Skin epidermis (tissue), 12 donors: Measurements from ENCODE around the gene KLK15.

Source experiments
- H3K27ac ChIP-seq, 21 experiments: fragments of 200-600 bp; sonication (generic) in 11 of 21; one replicate each; pipeline ENCODE4 v1.5.0; 2020; ENCODE audit warnings: mild to moderate bottlenecking in 3 of 21, inconsistent platforms in 2 of 21, moderate library complexity in 2 of 21
- H3K4me3 ChIP-seq, 7 experiments: fragments of 200-600 bp; sonication (generic) in 2 of 7; one replicate each; pipeline ENCODE4 v1.5.0; 2020; ENCODE audit warnings: inconsistent platforms in 2 of 7, mild to moderate bottlenecking in 2 of 7, moderate library complexity in 1 of 7

The KLK15 gene

GRCh38 chr19:50799547-50799851 is 33.9 kb downstream of the KLK15 start:
- H3K4me3 ChIP-seq, result no peak overlapping the region
- H3K27ac ChIP-seq, result no peak overlapping the region

DNA sequence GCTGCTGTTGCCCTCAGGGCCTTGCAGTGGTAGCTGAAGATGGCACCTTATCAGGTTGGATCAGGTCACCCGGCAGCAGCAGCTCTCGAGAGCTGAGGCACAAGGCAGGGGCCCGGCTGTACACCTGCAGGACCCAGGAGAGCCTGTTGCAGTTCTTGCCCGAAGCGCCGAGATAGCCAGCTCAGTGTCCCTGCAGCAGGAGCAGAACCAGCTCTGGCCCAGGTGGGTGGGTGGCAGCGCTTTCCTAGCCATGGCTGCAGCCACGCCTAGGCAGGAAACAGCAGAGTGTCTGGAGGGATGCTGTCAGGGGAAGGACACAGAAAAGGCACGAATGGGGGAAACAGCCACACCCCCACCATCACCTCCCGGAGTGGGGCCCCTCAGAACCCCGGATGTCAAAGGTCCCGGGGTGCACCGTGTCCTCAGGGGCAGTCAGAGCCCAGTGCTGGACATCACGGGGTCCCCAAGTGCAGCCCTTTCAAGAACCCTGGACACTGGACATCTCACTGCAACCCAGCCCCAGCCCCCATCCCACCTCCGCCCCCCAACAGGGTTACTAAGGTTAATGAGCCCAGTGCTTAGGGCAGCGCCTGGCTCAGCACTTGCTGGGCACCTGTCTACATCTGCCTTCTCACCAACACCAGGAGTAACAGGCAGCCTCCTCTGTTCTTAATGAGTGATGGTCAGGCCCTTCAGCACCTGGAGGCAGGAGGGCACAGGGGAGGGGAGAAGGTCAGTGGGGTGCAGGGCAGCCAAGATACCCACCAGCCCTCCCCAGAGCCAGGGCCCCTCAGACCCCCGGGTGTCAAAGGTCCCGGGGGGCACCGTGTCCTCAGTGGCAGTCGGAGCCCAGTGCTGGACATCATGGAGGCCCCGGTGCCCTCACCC is 34.5 kb downstream of the KLK15 start:
- Histone ChIP-seq H3K27ac (no peak overlapping the region), H3K4me3 (no peak overlapping the region)

DNA sequence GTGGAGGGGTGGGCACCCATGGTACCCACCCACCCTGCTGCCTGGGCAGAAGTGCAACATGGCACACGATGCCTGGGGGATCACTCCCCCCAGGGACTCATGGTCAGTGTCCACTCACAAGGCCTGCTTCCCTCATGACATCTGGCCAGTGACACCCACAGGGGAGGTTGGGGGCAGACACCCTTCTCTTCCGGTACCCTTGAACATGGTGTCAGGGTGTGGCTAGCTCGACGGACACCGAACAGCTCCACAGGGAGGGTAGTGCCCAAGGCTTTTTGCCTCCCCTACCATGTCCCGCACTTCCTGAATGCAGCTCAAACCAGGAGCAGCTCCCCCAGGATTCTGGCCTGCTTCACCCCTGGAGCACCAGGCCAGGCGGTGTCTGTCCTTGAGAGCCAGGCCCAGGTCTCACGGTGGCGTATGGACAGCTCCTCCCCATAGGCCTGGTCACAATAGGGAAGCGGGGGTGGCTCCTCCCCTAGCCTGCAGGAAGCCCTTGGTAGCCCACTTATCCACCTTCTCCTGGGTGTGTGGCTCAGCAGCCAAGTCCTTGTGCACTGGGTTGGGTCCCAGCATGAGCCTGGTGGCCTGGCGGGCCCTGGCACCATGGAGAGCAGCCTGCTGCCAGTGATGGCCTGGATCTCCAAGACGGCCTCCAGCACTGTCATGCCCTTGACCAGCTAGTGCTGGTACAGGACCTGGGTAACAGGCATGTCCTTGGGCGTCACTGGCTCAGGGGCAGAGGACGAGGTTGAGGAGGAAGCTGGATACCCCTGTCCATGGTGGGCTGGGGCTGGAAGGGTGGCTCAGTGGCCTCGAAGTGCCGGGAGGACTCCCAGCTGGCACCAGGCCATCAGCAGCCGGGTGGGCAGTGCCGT is 35.4 kb downstream of the KLK15 start:
- no peak overlapping the region for H3K4me3 ChIP-seq
- H3K27ac ChIP-seq, result no peak overlapping the region

DNA sequence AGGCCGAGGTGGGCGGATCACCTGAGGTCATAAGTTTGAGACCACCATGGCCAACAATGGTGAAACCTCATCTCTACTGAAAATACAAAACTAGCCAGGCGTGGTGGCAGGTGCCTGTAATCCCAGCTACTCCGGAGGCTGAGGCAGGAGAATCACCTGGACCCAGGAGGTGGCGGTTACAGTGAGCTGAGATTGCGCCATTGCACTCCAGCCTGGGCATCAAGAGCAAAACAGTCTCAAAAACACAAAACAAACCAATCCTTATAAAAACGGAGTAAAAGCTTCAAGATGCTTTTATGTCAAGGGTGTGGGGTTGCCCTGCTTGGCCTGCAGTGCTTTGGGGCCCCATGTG is 36.0 kb downstream of the KLK15 start:
- H3K27ac ChIP-seq, result no peak overlapping the region
- H3K4me3 ChIP-seq, result no peak overlapping the region

DNA sequence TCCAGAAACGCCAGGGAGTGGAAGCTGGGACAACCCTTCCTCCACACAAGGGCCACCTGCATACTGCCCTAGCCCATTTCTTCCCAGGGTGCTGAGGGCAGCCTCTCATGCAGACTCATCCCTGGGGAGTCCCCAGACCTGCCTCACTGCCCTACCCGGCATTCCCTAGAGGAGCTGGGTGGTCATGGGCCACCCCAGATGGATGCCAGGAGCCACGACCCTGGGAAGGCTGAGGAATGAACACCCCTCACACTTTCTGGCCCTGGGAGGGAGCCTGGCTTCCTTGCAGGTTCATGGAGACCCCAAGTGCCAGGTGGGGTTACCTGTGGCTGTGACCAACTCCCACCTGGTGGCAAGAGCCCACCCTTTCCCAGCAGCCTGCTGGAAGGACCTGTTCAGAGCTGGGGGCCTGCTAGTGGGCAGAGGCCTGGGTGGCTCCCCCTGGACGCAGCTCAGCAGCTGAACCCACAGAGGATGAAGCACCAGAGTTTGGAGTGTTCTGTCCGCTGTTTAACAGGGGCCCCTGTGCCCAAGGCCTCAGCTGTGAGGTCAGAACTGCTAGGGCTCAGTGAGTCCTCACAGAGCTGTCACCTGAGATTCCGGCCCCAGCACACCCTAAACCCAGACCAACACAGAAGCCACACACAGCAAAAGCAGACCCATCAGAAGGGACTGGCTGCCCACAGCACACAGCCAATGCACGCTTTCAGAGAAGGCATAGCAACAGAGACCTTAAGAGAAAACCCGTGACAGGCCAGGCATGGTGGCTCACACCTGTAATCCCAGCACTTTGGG is 36.5 kb downstream of the KLK15 start:
- no peak overlapping the region for H3K27ac ChIP-seq
- H3K4me3 ChIP-seq, result no peak overlapping the region

GRCh38 chr19:50796128-50796633 is 37.2 kb downstream of the KLK15 start:
- no peak overlapping the region for H3K27ac ChIP-seq
- H3K4me3 ChIP-seq, result no peak overlapping the region

DNA sequence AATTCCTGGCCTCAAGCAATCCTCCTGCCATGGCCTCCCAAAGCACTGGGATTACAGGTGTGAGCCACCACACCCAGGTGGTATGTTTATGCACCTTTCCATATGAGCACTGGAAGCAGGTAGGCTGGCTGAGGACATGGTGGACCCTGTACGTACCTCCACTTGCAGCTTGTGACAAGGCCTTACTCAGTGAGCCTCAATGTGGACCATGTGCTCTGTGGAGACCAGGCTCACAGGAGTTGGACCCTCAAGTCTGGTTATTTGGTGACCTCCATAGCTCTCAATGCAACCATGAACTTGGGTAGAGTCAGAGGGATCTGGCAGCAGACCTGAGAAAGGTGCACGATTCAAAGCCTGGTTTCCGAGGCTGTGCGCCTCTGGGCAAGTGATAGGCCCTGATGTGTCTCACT is 37.7 kb downstream of the KLK15 start:
- Histone ChIP-seq H3K27ac (no peak overlapping the region), H3K4me3 (no peak overlapping the region)

DNA sequence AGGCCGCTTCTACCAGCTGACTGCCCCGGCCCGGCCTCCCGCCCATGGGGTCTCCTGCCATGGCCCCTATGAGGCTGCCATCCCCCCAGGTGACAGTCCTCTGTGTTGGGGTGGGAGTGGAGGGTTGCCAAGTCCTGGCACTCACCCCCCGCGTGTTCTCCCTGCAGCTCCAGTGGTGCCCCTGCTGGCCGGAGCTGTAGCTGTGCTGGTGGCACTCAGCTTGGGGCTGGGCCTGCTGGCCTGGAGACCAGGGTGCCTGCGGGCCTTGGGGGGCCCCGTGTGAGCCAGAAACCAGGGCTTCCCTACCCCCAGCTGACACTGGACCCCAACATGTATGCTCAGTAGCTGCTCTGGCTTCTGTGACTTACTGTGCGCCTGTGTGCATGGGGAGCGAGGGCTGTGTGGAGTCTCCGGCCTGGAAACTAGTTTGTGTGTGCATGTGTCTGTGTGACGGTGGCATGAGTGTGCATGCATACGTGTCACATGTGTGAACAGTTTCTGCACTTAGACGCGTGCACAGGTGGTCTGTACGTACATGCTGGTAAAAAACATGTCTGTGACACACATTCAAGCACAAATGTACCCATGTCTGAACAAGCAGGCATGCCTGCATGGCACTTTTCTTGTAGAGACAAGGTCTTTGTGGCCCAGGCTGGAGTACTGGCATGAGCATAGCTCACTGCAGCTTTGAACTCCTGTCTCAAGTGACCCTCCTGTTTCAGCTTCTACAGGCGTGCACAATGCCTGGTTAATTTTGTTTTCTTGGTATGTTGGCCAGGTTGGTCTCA is 38.3 kb downstream of the KLK15 start:
- no peak overlapping the region for H3K4me3 ChIP-seq

GRCh38 chr19:50794074-50794875 is 39.1 kb downstream of the KLK15 start:
- no peak overlapping the region for H3K4me3 ChIP-seq

More for the DNA sequence above, 38.3 kb downstream of the KLK15 start:
- H3K27ac ChIP-seq, result no peak overlapping the region

GRCh38 chr19:50793558-50794065 is 39.8 kb downstream of the KLK15 start:
- Histone ChIP-seq H3K4me3 (no peak overlapping the region), H3K27ac (no peak overlapping the region)

More at GRCh38 chr19:50794074-50794875, 39.1 kb downstream of the KLK15 start:
- H3K27ac ChIP-seq, result no peak overlapping the region

DNA sequence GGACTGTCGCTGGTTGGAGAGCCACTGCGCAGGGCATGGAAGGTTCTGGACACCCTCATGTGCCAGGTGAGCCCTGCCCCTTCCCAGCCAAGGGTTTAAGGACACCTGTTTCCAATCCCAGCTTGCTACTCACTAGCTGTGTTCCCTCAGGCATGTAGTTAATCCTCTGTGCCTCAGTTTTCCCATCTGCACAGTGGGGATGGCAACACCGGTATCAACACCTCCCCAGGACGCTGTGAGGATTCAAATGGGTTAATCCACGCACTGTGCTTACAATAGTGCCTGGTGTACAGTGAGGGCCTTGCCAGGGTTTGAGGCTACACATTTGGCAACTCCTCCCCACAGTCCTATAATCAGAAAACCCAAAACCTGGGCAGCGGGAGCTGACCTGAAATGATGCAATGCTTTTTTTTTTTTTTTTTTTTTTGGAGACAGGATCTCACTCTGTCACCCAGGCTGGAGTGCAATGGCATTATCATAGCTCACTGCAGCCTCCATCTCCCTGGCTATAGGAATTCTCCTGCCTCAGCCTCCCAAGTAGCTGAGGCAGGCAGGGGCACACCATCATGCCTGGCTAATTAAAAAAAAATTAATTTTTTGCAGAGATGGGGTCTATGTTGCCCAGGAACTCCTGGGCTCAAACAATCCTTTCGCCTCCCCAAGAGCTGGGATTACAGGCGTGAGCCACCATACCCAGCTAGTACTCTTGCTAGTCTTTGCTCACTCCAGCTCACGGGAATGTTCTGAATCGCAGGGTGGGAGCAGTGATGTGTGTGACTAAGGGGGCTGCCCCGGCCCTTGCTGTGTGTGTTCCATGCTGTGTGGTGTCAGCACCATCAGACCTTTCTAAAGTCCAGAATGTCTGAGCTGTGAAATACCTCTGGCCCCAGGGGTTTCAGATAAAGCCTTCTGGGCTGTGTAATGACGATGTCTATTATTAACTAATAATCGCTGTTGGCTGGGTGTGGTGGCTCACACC is 40.8 kb downstream of the KLK15 start:
- no peak overlapping the region for H3K27ac ChIP-seq
- no peak overlapping the region for H3K4me3 ChIP-seq

DNA sequence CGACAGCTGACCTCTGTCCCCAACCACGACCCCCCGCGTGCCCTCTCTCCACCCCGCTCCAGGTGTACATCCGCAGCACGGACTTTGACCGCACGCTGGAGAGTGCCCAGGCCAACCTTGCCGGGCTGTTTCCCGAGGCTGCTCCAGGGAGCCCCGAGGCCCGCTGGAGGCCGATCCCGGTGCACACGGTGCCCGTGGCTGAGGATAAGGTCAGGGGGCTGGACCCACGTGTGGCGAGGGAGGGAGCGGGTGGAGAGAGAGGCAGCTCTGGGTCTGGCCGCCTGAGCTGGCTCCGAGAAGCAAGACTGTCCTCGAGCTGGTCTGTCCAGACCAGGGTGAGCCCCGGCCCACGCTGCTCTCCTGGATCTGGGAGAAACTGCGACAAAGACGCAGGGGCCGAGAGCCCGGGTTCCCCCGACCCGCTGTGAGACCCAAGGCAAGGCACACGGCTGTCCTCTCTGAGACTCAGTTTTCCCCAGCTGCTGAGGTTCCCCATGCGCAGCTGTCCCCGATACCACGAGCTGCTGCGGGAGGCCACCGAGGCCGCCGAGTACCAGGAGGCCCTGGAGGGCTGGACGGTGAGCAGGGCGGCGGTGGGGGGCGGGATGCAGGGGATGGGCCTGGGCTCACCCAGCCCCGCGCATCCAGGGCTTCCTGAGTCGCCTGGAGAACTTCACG is 41.6 kb downstream of the KLK15 start:
- H3K4me3 ChIP-seq, result no peak overlapping the region
- H3K27ac ChIP-seq, result no peak overlapping the region

- Histone ChIP-seq H3K27ac (no peak overlapping the region), H3K4me3 (no peak overlapping the region)
Measured at GRCh38 chr19:50790922-50791467, 42.4 kb downstream of the KLK15 start.

GRCh38 chr19:50790396-50790795 is 43.0 kb downstream of the KLK15 start, which contains the start of gene ACP4:
ACP4 (plus strand) TSS chr19:50790415; CDS start chr19:50790415, 0 bp downstream.
- Histone ChIP-seq H3K27ac (no peak within 1 kb of the TSS), H3K4me3 (no peak within 1 kb of the TSS)

- Histone ChIP-seq H3K4me3 (no peak overlapping the region), H3K27ac (no peak overlapping the region)
Measured at GRCh38 chr19:50785329-50785728, 48.0 kb downstream of the KLK15 start.

DNA sequence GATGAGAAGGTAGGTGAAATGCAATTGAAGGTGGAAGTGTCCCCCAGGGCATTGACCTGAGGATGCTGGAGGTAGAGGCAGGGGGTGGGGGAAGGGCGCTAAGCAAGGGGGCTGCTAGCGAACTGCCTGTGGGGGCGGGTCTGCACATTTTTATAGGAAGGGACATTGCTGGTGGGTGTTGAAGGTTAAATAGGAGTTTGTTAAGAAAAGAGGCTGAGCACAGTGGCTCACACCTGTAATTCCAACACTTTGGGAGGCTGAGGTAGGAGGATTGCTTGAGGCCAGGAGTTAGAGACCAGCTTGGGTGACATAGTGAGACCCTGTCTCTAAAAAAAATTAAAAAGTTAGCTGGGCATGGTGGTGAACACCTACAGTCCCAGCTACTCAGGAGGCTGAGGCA is 48.7 kb downstream of the KLK15 start:
- H3K4me3 ChIP-seq, result no peak overlapping the region
- no peak overlapping the region for H3K27ac ChIP-seq
